Activated CD4-positive, alpha-beta T cell treated with anti-CD3 and anti-CD28 coated beads, Interleukin-2, amount 50 U/mL, for 1 hour (primary cell): Measurements from ENCODE around the gene ABCC6.
"Not testable (repeated sequence)": the region's sequence is repeated elsewhere in the genome, so short reads cannot be mapped to it uniquely, and the experiment has no call there.

Experiments
- DNase-seq: peaks from one replicate; pipeline ENCODE4 v3.0.0-alpha.2; 2020

The ABCC6 gene

DNA sequence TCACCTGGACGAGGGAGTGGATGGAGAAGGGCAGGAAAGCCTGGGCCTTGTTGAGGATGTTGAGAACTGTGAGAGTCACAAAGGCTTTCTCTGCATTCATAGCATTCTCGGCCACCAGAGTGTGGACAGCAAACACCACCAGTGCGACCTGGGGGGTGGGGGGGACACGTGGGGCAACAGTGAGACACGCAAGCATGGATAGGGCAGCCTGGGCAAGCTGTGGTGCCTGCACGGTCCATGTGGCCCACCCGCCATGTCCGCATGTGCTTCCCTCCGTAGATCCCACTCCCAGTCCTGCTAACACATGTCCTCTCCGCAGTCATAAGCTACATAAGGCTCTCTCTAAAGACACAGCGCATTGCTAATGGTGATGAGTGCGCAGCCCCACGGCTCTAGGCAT is 34.5 kb downstream of the ABCC6 start:
- DNase-seq, result no peak

- no peak for DNase-seq
These were observed 36.5 kb downstream of the ABCC6 start for GRCh38 chr16:16186820-16187219.

DNA sequence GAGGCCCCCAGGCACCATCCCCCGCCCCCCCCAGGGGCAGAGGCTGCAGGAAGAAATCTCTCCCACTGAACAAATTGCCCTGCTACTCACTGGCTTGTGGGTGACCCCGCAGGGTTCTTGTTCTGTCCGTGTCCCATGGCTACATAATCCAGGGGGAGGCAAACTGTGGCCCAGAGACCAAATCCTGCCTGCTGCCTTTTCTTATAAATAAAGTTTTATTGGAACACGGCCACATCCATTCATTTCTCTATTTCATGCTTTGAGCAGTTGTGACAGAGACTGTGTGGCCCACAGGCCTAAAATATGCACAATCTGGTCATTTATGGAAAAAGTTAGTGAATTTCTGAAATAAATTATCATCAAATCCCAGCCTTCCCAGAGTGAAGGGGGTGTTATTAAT is 38.2 kb downstream of the ABCC6 start:
- DNase-seq, result no peak

DNA sequence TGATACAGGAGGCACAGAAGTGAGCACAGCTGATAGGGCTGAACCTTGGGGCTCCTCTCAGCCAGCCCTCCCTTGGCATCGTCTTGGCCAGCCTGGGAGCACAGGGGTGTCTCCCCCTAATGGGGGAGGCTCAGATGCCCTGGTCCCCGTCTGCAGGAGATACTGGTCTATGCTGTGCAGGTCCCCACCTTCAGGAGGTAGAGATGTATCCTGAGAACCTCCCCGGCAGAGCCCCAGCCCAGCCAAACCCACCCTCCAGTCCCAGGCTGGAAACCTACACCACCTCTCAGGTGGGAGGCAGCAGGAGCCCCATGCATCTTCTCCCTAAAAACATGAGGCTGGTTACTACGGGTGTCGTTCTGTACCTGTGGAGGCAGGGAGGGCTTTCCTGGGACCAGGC is 38.7 kb downstream of the ABCC6 start:
- no peak for DNase-seq

DNA sequence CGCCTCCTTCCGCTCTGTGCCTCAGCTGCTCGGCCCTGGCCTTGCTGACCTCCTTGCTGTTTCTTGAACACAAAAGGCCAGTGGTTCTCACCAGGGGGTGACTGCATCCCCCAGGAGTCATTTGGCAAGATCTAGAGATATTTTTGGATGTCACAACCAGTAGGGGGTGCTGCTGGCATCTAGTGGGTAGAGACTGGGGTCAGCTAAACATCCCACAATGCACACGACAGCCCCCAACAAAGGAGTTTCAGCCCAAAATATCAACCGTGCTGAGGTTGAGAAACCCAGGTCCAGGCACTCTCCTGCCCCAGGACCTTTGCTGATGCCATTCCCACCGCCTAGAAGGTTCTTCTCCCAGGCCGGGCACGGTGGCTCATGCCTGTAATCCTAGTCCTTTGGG is 39.7 kb downstream of the ABCC6 start:
- no peak for DNase-seq

DNA sequence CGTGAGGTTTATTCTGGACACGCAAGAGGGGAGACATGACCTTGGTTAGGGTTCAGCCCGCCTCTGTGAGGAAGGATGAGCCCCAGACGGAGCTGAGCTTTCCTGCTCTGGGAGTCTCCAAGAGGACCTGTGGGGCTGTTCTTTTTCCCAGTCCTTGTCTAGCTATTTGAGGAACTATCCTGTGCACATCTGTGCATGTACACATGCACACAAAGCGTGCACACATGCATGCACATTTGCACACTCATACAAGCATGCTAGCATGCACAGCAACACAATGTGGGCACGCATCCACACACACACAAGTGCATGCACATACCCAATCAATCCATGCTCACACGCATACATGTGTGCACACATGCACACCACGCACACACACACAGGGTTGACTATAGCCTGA is 40.4 kb downstream of the ABCC6 start:
- no peak for DNase-seq

DNA sequence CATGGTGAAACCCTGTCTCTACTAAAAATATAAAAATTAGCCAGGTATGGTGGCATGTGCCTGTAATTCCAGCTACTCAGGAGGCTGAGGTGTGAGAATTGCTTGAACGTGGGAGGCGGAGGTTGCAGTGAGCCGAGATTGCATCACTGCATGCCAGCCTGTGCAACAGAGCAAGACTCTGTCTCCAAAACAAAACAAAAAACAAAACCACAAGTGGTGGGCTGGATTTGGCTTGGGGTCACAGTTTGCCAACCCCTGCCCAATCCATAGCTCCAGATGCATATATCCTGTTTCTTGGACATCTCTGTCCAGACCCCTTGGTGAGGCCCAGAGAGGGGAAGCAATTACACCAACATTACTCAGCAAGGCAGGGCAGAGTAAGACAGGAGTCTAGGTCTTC is 41.5 kb downstream of the ABCC6 start:
- not testable (repeated sequence) for DNase-seq

DNA sequence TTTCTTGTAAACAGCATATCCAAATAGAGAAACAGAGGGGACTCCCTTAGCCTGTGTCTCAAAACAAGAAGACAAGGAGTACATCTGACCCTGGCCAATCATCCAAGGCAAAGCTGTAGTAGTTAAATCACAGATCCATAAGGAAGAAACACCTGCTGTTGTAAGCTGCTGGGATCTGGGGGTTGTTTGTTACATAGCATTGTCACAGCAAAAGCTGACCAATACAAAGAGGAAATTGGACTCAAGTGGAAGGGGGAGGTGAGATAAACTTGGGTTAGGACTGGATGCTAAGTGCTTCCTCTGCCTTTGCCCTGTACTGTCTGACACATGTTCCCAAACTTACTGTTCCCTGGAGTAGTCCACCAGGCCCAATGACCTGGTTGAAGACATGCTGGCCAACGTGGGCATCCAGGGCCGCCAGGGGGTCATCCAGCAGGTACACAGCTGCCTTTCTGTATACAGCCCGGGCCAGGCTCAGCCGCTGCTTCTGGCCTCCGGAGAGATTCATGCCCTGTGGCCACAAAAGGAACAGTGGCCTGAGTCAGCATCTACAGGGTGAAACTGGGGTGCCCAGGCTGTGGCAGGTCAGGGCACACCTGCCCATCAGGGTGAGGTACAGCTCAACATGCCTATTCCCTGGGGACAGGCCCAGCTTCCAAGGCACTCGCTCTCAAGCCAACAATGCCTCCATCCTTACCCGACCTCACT is 44.7 kb downstream of the ABCC6 start:
- no peak for DNase-seq

DNA sequence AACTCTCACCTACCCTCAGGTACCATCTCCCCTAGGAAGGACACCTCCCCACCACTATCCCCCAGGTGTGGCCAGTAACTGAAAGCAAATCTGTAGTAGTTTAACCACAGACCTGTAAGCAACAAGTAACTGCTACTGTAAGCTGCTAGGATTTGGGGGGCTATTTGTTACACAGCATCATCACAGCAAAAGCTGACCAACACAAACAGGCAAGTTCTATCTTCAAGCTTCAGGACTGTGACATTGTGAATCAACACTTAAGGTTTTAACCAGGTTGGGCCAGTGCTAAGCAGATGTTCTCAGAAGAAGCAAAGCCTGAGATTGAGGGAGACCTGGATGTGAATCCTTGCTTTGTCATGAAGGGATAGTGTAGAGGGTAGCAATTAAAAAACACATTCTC is 47.0 kb downstream of the ABCC6 start:
- no peak for DNase-seq

DNA sequence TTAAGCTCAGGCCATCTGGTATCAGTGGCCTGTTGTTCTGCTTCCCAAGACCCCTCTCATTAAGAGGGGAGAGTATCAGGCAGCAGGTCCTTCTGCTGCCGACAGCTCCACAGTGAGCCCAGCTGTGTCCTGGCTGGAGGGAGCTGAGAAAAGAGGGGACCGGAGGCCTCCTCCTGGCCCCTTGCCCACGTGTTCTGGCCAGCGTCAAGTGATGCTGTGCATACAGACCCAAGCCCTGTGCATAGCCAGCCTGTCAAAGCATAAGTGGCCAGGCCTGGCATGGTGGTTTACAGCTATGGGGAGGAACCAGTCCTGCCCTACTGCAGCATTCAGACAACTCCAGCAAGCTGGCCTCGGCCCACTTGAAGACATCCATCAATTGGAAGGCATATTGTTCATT is 48.0 kb downstream of the ABCC6 start:
- no peak for DNase-seq

GRCh38 chr16:16172991-16173390 is 50.3 kb downstream of the ABCC6 start:
- no peak for DNase-seq

GRCh38 chr16:16171332-16171919 is 51.9 kb downstream of the ABCC6 start:
- no peak for DNase-seq

GRCh38 chr16:16169615-16170014 is 53.7 kb downstream of the ABCC6 start:
- no peak for DNase-seq

DNA sequence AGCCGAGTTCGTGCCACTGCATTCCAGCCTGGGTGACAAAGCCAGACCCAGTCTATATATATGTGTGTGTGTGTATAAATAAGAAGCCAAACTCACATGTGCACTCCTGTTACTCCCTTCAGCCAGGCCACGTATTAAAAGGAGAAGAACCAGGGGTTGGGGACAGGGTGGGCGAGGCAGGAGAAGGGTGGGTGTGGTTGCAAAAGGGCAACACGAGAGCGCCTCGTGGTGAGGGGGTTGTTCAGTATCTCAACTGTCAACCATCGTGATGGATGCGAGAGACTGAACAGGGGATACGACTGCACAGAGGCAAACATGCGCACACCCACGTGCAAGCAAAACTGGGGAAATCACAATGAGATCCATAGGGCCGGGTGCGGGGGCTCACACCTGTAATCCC is 54.9 kb downstream of the ABCC6 start:
- DNase-seq, result no peak

DNA sequence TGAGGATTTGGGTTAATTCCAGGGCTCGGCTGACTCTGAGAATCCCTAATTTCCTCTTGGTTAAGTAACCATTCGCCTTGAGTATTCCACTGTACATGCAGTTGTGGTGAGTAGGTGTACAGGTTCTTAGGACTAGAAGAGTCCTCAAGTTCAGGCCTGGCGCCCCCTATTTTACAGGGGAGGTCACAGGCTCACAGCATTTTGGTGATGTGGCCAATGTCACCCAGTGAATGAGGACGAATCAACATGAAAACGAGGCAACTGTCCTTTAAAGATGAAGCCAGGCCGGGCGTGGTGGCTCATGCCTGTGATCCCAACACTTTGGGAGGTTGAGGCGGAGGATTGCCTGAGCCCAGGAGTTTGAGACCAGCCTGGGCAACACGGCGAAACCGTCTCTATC is 55.4 kb downstream of the ABCC6 start:
- DNase-seq, result no peak

- DNase-seq, result no peak
These were observed 56.3 kb downstream of the ABCC6 start for GRCh38 chr16:16166949-16167348.

DNA sequence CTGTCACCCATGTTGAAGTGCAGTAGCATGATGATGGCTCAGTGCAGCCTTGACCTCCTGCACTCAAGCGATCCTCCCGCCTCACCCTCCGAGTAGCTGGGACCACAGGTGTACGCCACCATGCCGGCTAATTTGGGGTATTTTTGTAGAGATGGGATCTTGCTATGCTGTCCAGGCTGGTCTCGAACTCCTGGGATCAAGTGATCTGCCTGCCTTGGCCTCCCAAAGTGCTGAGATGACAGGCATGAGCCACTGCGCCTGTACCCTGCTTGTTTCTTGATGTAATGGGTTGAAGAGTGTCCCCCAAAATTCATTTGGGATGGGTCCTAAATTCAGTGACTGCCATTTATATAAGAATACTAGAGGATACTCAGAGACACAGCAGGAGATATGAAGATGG is 57.2 kb downstream of the ABCC6 start:
- no peak for DNase-seq

DNA sequence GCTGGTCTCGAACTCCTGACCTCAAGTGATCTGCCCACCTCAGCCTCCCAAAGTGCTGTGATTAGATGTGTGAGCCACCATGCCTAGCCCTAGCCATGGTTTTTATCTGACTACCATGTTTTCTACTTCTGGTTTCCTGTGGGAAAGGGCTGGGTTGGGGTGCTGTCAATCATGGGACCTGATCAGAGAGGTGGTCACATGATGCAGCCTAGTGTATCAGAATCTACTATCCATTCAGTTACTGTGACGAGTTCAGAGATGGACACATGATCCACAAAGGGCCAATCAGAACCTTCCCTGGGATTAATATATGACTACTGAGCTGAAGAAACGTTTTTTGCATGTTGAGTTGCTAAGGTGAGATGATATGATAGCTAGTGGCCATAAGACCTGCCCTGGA is 59.1 kb downstream of the ABCC6 start:
- DNase-seq, result no peak

DNA sequence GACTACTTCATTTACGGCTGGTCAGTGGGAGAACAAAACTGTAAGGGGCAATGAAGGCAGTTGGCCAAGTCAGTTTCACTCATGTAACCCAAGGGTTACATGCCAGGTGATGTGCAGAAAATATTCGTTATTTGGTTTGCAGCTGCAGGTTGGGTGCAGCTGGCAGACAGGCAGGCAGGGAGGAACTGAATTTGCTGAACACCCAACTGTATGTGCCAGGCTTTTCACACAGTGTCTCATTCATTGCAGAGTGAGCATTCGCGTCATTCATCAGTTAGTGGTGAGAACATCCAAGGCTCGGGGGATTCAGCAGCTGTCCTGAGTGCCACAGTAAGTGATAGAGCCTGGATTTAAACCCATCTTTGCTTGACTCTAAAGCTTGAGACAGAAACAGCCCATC is 59.7 kb downstream of the ABCC6 start:
- DNase-seq, result no peak

GRCh38 chr16:16163109-16163508 is 60.2 kb downstream of the ABCC6 start:
- DNase-seq, result no peak

GRCh38 chr16:16162591-16162990 is 60.7 kb downstream of the ABCC6 start:
- no peak for DNase-seq

DNA sequence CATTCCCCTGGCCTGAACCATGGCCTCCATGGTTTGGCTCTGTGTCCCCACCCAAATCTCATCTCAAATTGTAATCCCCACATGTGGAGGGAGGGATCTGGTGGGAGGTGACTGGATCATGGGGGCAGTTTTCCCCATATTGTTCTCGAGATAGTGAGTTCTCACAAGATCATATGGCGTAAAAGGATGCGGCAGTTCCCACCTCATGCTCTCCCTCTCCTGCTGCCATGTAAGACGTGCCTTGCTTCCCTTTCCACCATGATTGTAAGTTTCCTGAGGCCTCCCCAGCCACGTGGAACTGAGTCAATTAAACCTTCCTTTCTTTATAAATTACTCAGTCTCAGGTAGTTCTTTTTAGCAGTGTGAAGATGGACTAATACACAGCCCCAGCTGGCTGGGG is 61.5 kb downstream of the ABCC6 start:
- not testable (repeated sequence) for DNase-seq

DNA sequence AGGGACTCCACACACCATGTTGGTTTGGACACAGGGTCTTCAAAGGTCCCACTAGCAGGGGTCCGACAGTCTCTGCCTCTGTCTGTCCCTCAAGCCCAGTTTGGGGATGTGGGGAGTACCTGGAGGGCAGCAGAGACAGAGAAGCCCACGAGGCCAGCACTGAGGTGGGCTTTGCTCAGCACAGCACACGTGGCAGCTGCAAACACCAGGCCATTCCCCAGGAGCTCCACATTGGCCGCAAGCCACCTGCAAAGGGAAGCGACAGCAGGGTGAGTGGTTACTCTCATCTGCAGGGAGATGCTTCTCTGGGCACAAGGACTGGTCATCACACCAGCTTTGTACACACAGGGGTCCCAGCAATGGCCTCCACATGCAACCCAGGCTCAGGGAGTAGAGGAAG is 62.0 kb downstream of the ABCC6 start:
- DNase-seq, result no peak

DNA sequence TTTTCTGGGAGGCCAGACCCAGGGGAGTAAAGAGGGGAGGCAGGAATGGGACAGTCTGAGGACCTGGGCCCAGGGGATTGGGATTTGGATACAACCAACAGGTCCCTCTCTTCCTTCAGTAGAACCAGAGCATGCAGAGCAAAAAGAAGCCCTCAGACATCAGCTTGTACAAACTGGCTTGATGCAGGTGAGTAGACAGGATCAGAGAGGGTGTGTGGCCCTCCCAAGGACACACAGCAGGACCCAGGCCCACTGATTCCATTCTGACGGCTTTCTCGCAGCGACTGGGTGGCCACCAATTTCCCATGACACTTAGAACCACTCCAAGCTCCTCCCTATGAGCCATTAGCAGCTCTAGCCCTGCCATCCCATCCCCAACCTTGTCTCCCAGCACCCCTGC is 63.6 kb downstream of the ABCC6 start:
- no peak for DNase-seq

DNA sequence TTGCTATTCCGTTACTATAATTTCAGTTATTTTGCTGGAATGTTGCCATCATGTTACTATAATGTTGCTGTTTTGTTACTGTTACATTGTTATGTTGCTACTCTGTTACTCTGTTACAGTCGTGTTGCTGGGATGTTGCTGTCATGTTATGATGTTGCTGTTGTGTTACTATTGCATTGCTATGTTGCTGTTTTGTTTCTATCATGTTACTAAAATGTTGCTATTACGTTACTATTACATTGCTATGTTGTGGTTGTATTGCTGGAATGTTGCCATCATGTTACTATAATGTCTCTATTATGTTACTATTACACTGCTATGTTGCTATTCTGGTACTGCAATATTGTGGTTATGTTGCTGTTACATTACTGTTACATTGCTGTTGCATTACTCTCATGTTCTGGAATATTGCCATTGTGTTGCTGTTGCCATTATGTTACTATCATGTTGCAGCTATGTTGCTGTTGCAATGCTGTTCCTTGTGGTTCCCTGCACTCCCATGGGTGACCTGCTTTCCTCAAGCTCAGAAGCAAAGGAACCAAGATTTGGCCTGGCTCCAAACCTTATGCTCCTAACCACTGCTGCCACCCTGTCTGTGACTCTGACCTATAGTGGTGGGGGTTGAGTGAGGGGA is 64.4 kb downstream of the ABCC6 start:
- DNase-seq, result no peak
